SU-DHL-6 (cell line): Measurements from ENCODE around the gene SYNJ2BP.

ENCODE experiments used
- H2AFZ ChIP-seq: fragments of 200-600 bp; sonication (generic); 2 replicates; pipeline ENCODE4 v1.6.1; 2014; ENCODE audit warnings: low read depth, mild to moderate bottlenecking, moderate library complexity, mixed read lengths, antibody characterized with exemption, low read length; ENCODE audit not compliant: severe bottlenecking
- H3F3A ChIP-seq: fragments of 200-600 bp; shearing (Covaris generic); 2 replicates; pipeline ENCODE4 v1.6.0; 2016; ENCODE audit warnings: antibody characterized with exemption, mild to moderate bottlenecking; ENCODE audit not compliant: insufficient read depth
- H3K27ac ChIP-seq: fragments of 200-600 bp; sonication (generic); 2 replicates; pipeline ENCODE4 v1.5.1; 2016; ENCODE audit warnings: low read depth, mild to moderate bottlenecking, low read length, moderate library complexity, mixed read lengths
- H3K27me3 ChIP-seq: fragments of 200-600 bp; sonication (generic), shearing (Covaris generic); 2 replicates; pipeline ENCODE4 v1.6.0; 2014; ENCODE audit warnings: mild to moderate bottlenecking, low read length
- H3K36me3 ChIP-seq: fragments of 200-600 bp; sonication (generic); 2 replicates; pipeline ENCODE4 v1.6.1; 2014; ENCODE audit warnings: mild to moderate bottlenecking, low read length, mixed read lengths
- H3K4me2 ChIP-seq: fragments of 300-600, 200-600 bp; shearing (Covaris generic), sonication (generic); 2 replicates; pipeline ENCODE4 v1.6.0; 2014; ENCODE audit warnings: low read length, low read depth, mild to moderate bottlenecking; ENCODE audit not compliant: poor library complexity, severe bottlenecking
- H3K4me3 ChIP-seq: fragments of 200-600 bp; sonication (generic); 2 replicates; pipeline ENCODE4 v1.5.1; 2014; ENCODE audit warnings: antibody characterized with exemption, low read length, mild to moderate bottlenecking, mixed read lengths; ENCODE audit not compliant: insufficient read depth, poor library complexity, severe bottlenecking
- H3K79me2 ChIP-seq: fragments of 200-600 bp; sonication (generic); 2 replicates; pipeline ENCODE4 v1.6.1; 2014; ENCODE audit warnings: mild to moderate bottlenecking, low read length, moderate library complexity; ENCODE audit not compliant: insufficient read depth
- H3K9ac ChIP-seq: fragments of 200-600 bp; sonication (generic); 2 replicates; pipeline ENCODE4 v1.7.0; 2014; ENCODE audit warnings: mild to moderate bottlenecking, low read length
- H3K9me2 ChIP-seq: fragments of 200-600 bp; sonication (generic); replicated peaks from 2 replicates; pipeline ENCODE4 v1.6.1; 2014; ENCODE audit warnings: low read length; ENCODE audit not compliant: insufficient read depth
- H3K9me3 ChIP-seq: fragments of 200-600 bp; sonication (generic); 2 replicates; pipeline ENCODE4 v1.6.1; 2014; ENCODE audit warnings: low read length, mixed read lengths; ENCODE audit not compliant: insufficient read depth
- H4K20me1 ChIP-seq: fragments of 200-600 bp; sonication (generic); 2 replicates; pipeline ENCODE4 v1.6.1; 2014; ENCODE audit warnings: low read depth, mild to moderate bottlenecking, antibody characterized with exemption, low read length, moderate library complexity, mixed read lengths
- EZH2phosphoT487 ChIP-seq: fragments of 200-600 bp; sonication (generic), shearing (Covaris generic); conservative IDR thresholded peaks from 2 replicates; pipeline ENCODE4 v1.6.1; 2018; ENCODE audit warnings: mild to moderate bottlenecking, antibody characterized with exemption, low read length, moderate library complexity, mixed read lengths
- TF ChIP-seq, protein P1 (sequence below): fragments of 200-600 bp; sonication (generic); IDR thresholded peaks from one replicate; pipeline ENCODE4 v1.5.1; 2017; ENCODE audit warnings: antibody characterized with exemption, mild to moderate bottlenecking, low read length, moderate library complexity; ENCODE audit not compliant: insufficient read depth, poor library complexity, severe bottlenecking

Gene SYNJ2BP

GRCh38 chr14:70448633-70449340 is 31.9 kb upstream of the SYNJ2BP start:
- Histone ChIP-seq H3K9me2 (no peaks in the 10 kb centered on the region), H2AFZ (no peak overlapping the region), H3K9me3 (no peaks in the 10 kb centered on the region), H3K79me2 (no peaks in the 10 kb centered on the region), H3K36me3 (no peaks in the 10 kb centered on the region), H3F3A (no peaks in the 10 kb centered on the region), H3K4me2 (no peak overlapping the region), H3K9ac (no peak overlapping the region), H3K4me3 (no peak overlapping the region), H4K20me1 (no peaks in the 10 kb centered on the region), H3K27me3 (no peaks in the 10 kb centered on the region), H3K27ac (no peak overlapping the region)
- TF ChIP-seq, protein P1, sequence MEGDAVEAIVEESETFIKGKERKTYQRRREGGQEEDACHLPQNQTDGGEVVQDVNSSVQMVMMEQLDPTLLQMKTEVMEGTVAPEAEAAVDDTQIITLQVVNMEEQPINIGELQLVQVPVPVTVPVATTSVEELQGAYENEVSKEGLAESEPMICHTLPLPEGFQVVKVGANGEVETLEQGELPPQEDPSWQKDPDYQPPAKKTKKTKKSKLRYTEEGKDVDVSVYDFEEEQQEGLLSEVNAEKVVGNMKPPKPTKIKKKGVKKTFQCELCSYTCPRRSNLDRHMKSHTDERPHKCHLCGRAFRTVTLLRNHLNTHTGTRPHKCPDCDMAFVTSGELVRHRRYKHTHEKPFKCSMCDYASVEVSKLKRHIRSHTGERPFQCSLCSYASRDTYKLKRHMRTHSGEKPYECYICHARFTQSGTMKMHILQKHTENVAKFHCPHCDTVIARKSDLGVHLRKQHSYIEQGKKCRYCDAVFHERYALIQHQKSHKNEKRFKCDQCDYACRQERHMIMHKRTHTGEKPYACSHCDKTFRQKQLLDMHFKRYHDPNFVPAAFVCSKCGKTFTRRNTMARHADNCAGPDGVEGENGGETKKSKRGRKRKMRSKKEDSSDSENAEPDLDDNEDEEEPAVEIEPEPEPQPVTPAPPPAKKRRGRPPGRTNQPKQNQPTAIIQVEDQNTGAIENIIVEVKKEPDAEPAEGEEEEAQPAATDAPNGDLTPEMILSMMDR = no peak
- TF ChIP-seq EZH2phosphoT487 = no peak

DNA sequence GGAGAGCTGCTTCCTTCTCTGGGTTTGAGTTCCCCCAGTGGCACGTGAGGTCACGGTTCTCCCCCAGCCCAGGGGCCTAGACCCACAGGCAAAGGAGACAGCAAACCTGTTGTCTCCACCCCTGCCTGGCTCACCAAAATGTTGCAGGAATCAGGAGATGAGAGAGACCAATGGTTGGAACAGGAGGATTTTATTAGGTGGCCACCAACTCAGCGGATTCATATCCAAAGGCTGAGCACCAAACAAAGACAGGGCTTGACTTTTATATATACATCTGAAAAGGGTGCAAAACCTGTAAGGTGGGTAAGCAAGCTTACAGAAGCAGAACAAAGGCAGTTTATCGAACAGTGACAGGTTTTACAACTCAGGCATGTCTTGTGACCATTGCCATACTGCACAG is 25.9 kb upstream of the SYNJ2BP start:
- Histone ChIP-seq H3K4me3 (no peak overlapping the region), H3K9ac (no peak overlapping the region), H3K27me3 (no peaks in the 10 kb centered on the region; the same call in 1 of the 2 replicates), H3K9me3 (peaks cover 25% of the 10 kb centered on the region), H3K79me2 (no peaks in the 10 kb centered on the region), H3K36me3 (no peaks in the 10 kb centered on the region), H3K4me2 (no peak overlapping the region), H3F3A (no peaks in the 10 kb centered on the region), H3K9me2 (no peaks in the 10 kb centered on the region), H2AFZ (no peak overlapping the region), H4K20me1 (no peaks in the 10 kb centered on the region), H3K27ac (no peak overlapping the region)
- TF ChIP-seq, protein P1 = no peak
- TF ChIP-seq EZH2phosphoT487 = no peak

- Histone ChIP-seq H3K9me2 (no peaks in the 10 kb centered on the region), H3F3A (no peaks in the 10 kb centered on the region), H3K9ac (no peak overlapping the region), H3K27me3 (no peaks in the 10 kb centered on the region; the same call in 1 of the 2 replicates), H4K20me1 (no peaks in the 10 kb centered on the region), H3K4me2 (no peak overlapping the region), H3K4me3 (no peak overlapping the region), H3K36me3 (no peaks in the 10 kb centered on the region), H3K79me2 (no peaks in the 10 kb centered on the region), H3K9me3 (peaks cover 36% of the 10 kb centered on the region), H2AFZ (no peak overlapping the region), H3K27ac (no peak overlapping the region)
- TF ChIP-seq EZH2phosphoT487 = no peak
- TF ChIP-seq, protein P1 = no peak
Observed at GRCh38 chr14:70441641-70442040, 24.8 kb upstream of the SYNJ2BP start.
